OCI-LY3 (cell line): Measurements from ENCODE around the gene PPM1A.
"Not testable (repeated sequence)": the region's sequence is repeated elsewhere in the genome, so short reads cannot be mapped to it uniquely, and the experiment has no call there.

Source experiments
- H2AFZ ChIP-seq: fragments of 200-600, 300-600 bp; shearing (Covaris generic); 2 replicates; pipeline ENCODE4 v1.6.0; 2014; ENCODE audit warnings: antibody characterized with exemption, low read depth, low read length
- H3K27ac ChIP-seq: fragments of 200-600, 300-600 bp; sonication (generic); 2 replicates; pipeline ENCODE4 v1.5.1; 2014; ENCODE audit warnings: mild to moderate bottlenecking, low read length, moderate library complexity, mixed read lengths
- H3K27me3 ChIP-seq: fragments of 200-600, 300-600 bp; sonication (generic); 2 replicates; pipeline ENCODE4 v1.6.1; 2014; ENCODE audit warnings: low read depth, low read length, mixed read lengths
- H3K36me3 ChIP-seq: fragments of 200-600, 300-600 bp; sonication (generic); replicated peaks from 2 replicates; pipeline ENCODE3; 2014; ENCODE audit warnings: low read depth, low read length, mixed read lengths
- H3K4me1 ChIP-seq: fragments of 300-600, 200-600 bp; sonication (generic); 2 replicates; pipeline ENCODE4 v1.6.1; 2014; ENCODE audit warnings: low read length, mixed read lengths
- H3K4me2 ChIP-seq: fragments of 200-600, 300-600 bp; sonication (generic); 2 replicates; pipeline ENCODE4 v1.6.1; 2014; ENCODE audit warnings: low read length, mixed read lengths
- H3K4me3 ChIP-seq: fragments of 300-600, 200-600 bp; sonication (generic); 2 replicates; pipeline ENCODE4 v1.5.1; 2014; ENCODE audit warnings: antibody characterized with exemption, mild to moderate bottlenecking, low read length, moderate library complexity
- H3K79me2 ChIP-seq: fragments of 300-600, 200-600 bp; shearing (Covaris generic); 2 replicates; pipeline ENCODE4 v1.6.1; 2014; ENCODE audit warnings: mild to moderate bottlenecking, low read length, mixed read lengths
- H3K9ac ChIP-seq: fragments of 300-600, 200-600 bp; shearing (Covaris generic); 2 replicates; pipeline ENCODE4 v1.6.0; 2014; ENCODE audit warnings: mild to moderate bottlenecking, low read length, moderate library complexity
- H3K9me3 ChIP-seq: fragments of 200-600, 300-600 bp; shearing (Covaris generic); 2 replicates; pipeline ENCODE4 v1.6.1; 2014; ENCODE audit warnings: low read length, mixed read lengths; ENCODE audit not compliant: insufficient read depth
- H4K20me1 ChIP-seq: fragments of 200-600, 300-600 bp; sonication (generic); 2 replicates; pipeline ENCODE4 v1.6.1; 2016; ENCODE audit warnings: low read length, mixed read lengths; ENCODE audit not compliant: insufficient read depth
- EZH2phosphoT487 ChIP-seq: fragments of 200-600 bp; shearing (Covaris generic); IDR thresholded peaks from 2 replicates; pipeline ENCODE4 v1.6.1; 2018; ENCODE audit warnings: antibody characterized with exemption, mixed run types, low read depth
- TF ChIP-seq, protein P1 (sequence below): fragments of 200-600, 300-600 bp; sonication (generic); IDR thresholded peaks from 2 replicates; pipeline ENCODE4 v1.5.1; 2014; ENCODE audit warnings: antibody characterized with exemption, low read length, low read depth

PPM1A gene

DNA sequence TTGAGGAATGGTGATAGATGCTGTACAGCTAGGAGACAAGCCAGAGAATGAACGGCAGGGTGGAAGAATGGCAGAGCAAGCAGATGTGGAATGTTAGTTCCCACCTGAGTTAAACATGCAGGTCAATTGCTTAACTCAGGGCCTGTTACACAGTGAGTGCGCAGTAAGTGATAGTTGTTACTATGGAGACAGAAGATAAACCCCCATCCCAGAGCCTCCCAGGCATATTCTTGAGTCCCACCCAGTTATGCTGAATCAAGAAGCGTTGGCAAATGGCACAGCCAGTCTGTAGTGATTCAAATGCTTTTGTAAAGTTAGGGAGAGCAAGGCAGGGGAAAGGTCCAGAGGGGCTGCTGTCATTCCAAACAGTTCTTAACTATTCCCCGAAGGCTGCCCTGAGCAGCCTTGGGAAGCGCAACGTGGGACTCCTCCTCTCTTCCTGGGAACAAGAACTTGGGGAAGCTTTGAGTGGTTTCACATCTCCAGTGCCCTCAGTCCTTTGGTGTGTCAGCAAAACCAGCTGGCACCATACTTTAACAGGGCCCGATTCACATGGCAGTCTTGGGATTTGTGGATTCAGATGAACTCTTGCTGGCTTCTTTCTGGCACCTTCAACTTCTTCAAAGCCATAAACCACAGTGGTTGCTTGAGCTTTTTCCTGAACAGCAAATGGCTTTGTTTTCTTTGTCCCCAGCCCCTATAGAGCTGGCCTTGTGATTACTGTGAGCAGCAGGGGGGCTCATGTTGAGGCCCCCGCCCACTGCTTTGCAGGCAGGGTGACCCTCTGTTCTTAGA, 66.4 kb downstream of the PPM1A start:
- H3K4me3 ChIP-seq = no peak overlapping the region
- H3K9ac ChIP-seq = no peak overlapping the region
- H3K27ac ChIP-seq = no peak overlapping the region
- no peak for TF ChIP-seq EZH2phosphoT487
- TF ChIP-seq, protein P1, sequence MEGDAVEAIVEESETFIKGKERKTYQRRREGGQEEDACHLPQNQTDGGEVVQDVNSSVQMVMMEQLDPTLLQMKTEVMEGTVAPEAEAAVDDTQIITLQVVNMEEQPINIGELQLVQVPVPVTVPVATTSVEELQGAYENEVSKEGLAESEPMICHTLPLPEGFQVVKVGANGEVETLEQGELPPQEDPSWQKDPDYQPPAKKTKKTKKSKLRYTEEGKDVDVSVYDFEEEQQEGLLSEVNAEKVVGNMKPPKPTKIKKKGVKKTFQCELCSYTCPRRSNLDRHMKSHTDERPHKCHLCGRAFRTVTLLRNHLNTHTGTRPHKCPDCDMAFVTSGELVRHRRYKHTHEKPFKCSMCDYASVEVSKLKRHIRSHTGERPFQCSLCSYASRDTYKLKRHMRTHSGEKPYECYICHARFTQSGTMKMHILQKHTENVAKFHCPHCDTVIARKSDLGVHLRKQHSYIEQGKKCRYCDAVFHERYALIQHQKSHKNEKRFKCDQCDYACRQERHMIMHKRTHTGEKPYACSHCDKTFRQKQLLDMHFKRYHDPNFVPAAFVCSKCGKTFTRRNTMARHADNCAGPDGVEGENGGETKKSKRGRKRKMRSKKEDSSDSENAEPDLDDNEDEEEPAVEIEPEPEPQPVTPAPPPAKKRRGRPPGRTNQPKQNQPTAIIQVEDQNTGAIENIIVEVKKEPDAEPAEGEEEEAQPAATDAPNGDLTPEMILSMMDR = no peak
- H3K9me3 ChIP-seq = no peaks in the 10 kb centered on the region
- no peaks in the 10 kb centered on the region for H3K79me2 ChIP-seq
- H3K4me1 ChIP-seq = peaks cover 3% of the 10 kb centered on the region; the same call in 1 of the 2 replicates
- H3K36me3 ChIP-seq = no peaks in the 10 kb centered on the region
- no peak overlapping the region for H3K4me2 ChIP-seq
- no peaks in the 10 kb centered on the region for H3K27me3 ChIP-seq
- H2AFZ ChIP-seq = no peak overlapping the region
- H4K20me1 ChIP-seq = no peaks in the 10 kb centered on the region

DNA sequence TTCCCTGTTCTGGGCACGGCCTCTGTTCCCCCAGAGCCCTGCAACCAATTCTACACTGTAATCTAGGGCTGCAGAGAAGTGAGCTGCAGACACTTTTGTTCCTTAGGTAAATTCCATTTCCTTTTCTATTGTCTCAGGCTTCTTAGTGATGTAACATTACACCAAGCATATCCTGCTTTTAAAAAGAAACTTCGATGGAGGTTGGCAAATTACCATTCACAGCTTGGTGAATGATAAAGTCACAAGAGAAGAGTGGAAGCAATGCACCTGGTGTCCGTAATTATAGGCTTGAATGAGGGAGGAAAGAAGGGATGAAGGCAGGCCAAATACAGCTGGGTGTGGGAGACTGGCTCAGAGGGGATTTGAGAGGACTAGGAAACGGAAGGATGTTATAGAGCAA, 68.6 kb downstream of the PPM1A start:
- no peak overlapping the region for H3K4me3 ChIP-seq
- no peaks in the 10 kb centered on the region for H4K20me1 ChIP-seq
- no peak overlapping the region for H2AFZ ChIP-seq
- no peaks in the 10 kb centered on the region for H3K36me3 ChIP-seq
- no peaks in the 10 kb centered on the region for H3K27me3 ChIP-seq
- TF ChIP-seq, protein P1 = no peak
- no peak for TF ChIP-seq EZH2phosphoT487
- H3K9ac ChIP-seq = no peak overlapping the region
- H3K27ac ChIP-seq = no peak overlapping the region
- H3K4me1 ChIP-seq = no peaks in the 10 kb centered on the region
- H3K79me2 ChIP-seq = no peaks in the 10 kb centered on the region
- no peak overlapping the region for H3K4me2 ChIP-seq
- no peaks in the 10 kb centered on the region for H3K9me3 ChIP-seq

DNA sequence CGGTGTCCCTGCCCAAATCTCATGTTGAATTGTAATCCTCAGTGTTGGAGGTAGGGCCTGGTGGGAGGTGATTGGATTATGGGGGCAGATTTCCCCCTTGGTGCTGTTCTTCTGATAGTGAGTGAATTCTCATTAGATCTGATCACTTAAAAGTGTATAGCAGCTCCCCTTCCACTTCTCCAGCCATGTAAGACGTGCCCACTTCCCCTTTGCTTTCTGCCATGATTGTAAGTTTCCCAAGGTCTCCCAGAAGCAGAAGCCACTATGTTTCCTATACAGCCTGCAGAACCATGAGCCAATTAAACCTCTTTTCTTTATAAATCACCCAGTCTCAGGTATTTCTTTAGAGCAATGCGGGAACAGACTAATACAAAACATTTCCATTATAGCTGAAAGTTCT, 71.8 kb downstream of the PPM1A start:
- not testable (repeated sequence) for H3K79me2 ChIP-seq, H3K9me3 ChIP-seq, H3K27me3 ChIP-seq, H3K27ac ChIP-seq, H3K4me1 ChIP-seq, H3K4me2 ChIP-seq, H2AFZ ChIP-seq, H4K20me1 ChIP-seq, H3K4me3 ChIP-seq, H3K36me3 ChIP-seq, H3K9ac ChIP-seq

DNA sequence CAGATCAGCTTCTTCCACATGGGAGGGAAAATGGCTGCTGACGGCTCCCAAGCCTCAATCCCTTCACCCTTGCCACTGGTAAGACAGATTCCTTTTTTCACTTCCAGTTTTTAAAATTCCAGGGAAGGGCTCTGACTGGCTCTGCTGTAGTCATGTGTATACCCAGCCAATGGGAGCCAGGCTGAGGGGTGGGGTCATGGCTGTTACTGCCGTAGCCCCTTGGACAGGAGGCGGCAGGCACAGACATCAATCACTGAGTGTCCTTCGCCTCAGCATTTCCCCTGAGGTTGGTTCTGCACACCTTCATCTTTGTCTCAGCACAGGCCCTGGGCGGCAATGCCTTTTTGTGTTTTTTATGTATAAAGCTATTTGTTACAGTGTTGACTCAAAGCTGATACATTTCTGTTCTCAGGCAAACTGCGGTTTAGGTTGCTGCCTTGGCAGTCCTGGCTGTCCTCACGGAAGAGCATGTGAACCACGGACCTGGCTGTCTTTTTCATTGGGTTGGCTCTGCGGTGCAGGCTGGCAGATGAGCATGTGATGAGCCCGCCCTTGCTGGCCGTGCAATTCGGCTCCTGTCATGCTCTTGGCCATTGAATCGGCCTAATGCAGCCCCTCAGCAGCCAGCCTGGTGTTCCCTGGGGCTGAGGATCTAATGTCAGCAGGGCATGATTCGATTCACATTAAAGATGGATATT, 74.3 kb downstream of the PPM1A start:
- no peaks in the 10 kb centered on the region for H3K79me2 ChIP-seq
- H3K4me2 ChIP-seq = no peak overlapping the region
- no peak overlapping the region for H3K4me3 ChIP-seq
- H3K9ac ChIP-seq = no peak overlapping the region
- H3K36me3 ChIP-seq = no peaks in the 10 kb centered on the region
- H3K27me3 ChIP-seq = peaks cover 14% of the 10 kb centered on the region; the same call in 1 of the 2 replicates
- no peaks in the 10 kb centered on the region for H4K20me1 ChIP-seq
- no peak overlapping the region for H2AFZ ChIP-seq
- H3K4me1 ChIP-seq = peaks cover 7% of the 10 kb centered on the region
- H3K27ac ChIP-seq = no peak overlapping the region
- TF ChIP-seq, protein P1 = no peak
- no peak for TF ChIP-seq EZH2phosphoT487
- no peaks in the 10 kb centered on the region for H3K9me3 ChIP-seq
